Urinary bladder (tissue), 4 donors: ENCODE results near the gene THEMIS2. TPM values are rescaled to one million over a fixed set of nuclear protein-coding genes. Genes with fewer than 3 reads are reported as not detected.
A peak's percentile ranks its signal among the peaks of the same experiment; 100 is the strongest.
"Not testable (repeated sequence)": the region's sequence is repeated elsewhere in the genome, so short reads cannot be mapped to it uniquely, and the experiment has no call there.

ENCODE experiments used
- DNase-seq: peaks from one replicate; pipeline ENCODE4 v3.0.0-alpha.2; 2015; ENCODE audit errors: extremely low spot score
- H3K27ac ChIP-seq: one replicate; pipeline ENCODE4 v1.5.1; 2013; ENCODE audit warnings: low read depth, mild to moderate bottlenecking, moderate library complexity
- H3K36me3 ChIP-seq: one replicate; pipeline ENCODE4 v1.6.1; 2013; ENCODE audit warnings: mild to moderate bottlenecking, moderate library complexity; ENCODE audit not compliant: insufficient read depth
- H3K4me1 ChIP-seq: one replicate; pipeline ENCODE4 v1.6.1; 2013; ENCODE audit warnings: mild to moderate bottlenecking, moderate library complexity; ENCODE audit not compliant: insufficient read depth
- H3K4me3 ChIP-seq: one replicate; pipeline ENCODE4 v1.5.1; 2013; ENCODE audit warnings: low read depth, low read length
- WGBS: extraction: QIAGEN DNeasy Blood & Tissue Kit; methylation state at CpG from one replicate; pipeline ENCODE4 v1.1.7; 2013; 5-methylcytosine and 5-hydroxymethylcytosine counted together
- polyA plus RNA-seq: library from polyadenylated mRNA; stranded (reverse); fragments of 200-250 nt; gene quantifications from one replicate; pipeline ENCODE4 v1.2.3, GENCODE V29; 2013
- total RNA-seq: library from RNA; depleted of rRNA; stranded (reverse); fragments of >200 nt; gene quantifications from one replicate; pipeline ENCODE4 v1.2.3, GENCODE V29; 2014
- donor health status: healthy with polysubstance abuse.
- donor health status: healthy.

The THEMIS2 gene
- total RNA-seq (7.3 TPM), polyA plus RNA-seq (17.6 TPM)

GRCh38 chr1:27872059-27872801, at the start of gene THEMIS2:
Gene THEMIS2 (plus strand): TSS chr1:27872544. CDS start chr1:27872572, 28 bp downstream.
- no peaks in the 10 kb centered on the region for H3K4me1 ChIP-seq
- H3K36me3 ChIP-seq = no peaks in the 10 kb centered on the region
- 9% methylated on average over 53 of the region's 53 CpGs for WGBS
- peak within 1 kb of the TSS; percentile 42 for H3K27ac ChIP-seq
- peak within 1 kb of the TSS; percentile 63 for H3K4me3 ChIP-seq
- no peak for DNase-seq

- WGBS = 94% methylated on average over 4 of the region's 4 CpGs
- no peak overlapping the region for H3K4me3 ChIP-seq
- no peaks in the 10 kb centered on the region for H3K4me1 ChIP-seq
- H3K27ac ChIP-seq = no peak overlapping the region
- H3K36me3 ChIP-seq = peaks cover 2% of the 10 kb centered on the region
- no peak for DNase-seq
Measured at GRCh38 chr1:27823784-27824183, 48.6 kb upstream of the THEMIS2 start.

GRCh38 chr1:27824411-27824810, 47.9 kb upstream of the THEMIS2 start:
- WGBS = 99% methylated on average over 4 of the region's 4 CpGs
- H3K36me3 ChIP-seq = peaks cover 2% of the 10 kb centered on the region
- DNase-seq = no peak
- H3K4me1 ChIP-seq = no peaks in the 10 kb centered on the region
- no peak overlapping the region for H3K4me3 ChIP-seq
- H3K27ac ChIP-seq = no peak overlapping the region

GRCh38 chr1:27829339-27829960, 42.9 kb upstream of the THEMIS2 start:
- not testable (repeated sequence) for H3K27ac ChIP-seq, DNase-seq, H3K4me1 ChIP-seq, H3K36me3 ChIP-seq, H3K4me3 ChIP-seq
- WGBS = 79% methylated on average over 3 of the region's 4 CpGs

- H3K4me1 ChIP-seq = no peaks in the 10 kb centered on the region
- WGBS = under 1% methylated on average over 60 of the region's 60 CpGs
- H3K4me3 ChIP-seq = peak within 1 kb of the TSS; percentile 97
Measured at GRCh38 chr1:27830621-27831440, 41.5 kb upstream of the THEMIS2 start, which contains the start of gene PPP1R8. Gene PPP1R8 (plus strand): TSS chr1:27830782. CDS start chr1:27830836, 54 bp downstream.

GRCh38 chr1:27831568-27832410, 40.6 kb upstream of the THEMIS2 start:
- Histone ChIP-seq H3K4me3 (peak overlapping the region; percentile 97), H3K27ac (no peak overlapping the region), H3K36me3 (peaks cover 2% of the 10 kb centered on the region), H3K4me1 (no peaks in the 10 kb centered on the region)
- no peak for DNase-seq
- 47% methylated on average over 10 of the region's 10 CpGs for WGBS

More at GRCh38 chr1:27830621-27831440, 41.5 kb upstream of the THEMIS2 start, which contains the start of gene PPP1R8:
- H3K27ac ChIP-seq = peak within 1 kb of the TSS; percentile 85
- peaks cover 2% of the 10 kb centered on the region for H3K36me3 ChIP-seq
- peak; percentile 94 for DNase-seq

GRCh38 chr1:27832762-27833161, 39.6 kb upstream of the THEMIS2 start:
- Histone ChIP-seq H3K4me1 (no peaks in the 10 kb centered on the region), H3K36me3 (peaks cover 2% of the 10 kb centered on the region), H3K4me3 (no peak overlapping the region), H3K27ac (no peak overlapping the region)
- DNase-seq = no peak
- 85% methylated on average over 2 of the region's 2 CpGs for WGBS

GRCh38 chr1:27833470-27833869, 38.9 kb upstream of the THEMIS2 start:
- H3K27ac ChIP-seq = no peak overlapping the region
- H3K36me3 ChIP-seq = peaks cover 2% of the 10 kb centered on the region
- no peak for DNase-seq
- no peak overlapping the region for H3K4me3 ChIP-seq
- no peaks in the 10 kb centered on the region for H3K4me1 ChIP-seq
- WGBS = 85% methylated on average over 3 of the region's 3 CpGs

GRCh38 chr1:27835046-27835445, 37.3 kb upstream of the THEMIS2 start:
- no peak for DNase-seq
- H3K36me3 ChIP-seq = peaks cover 2% of the 10 kb centered on the region
- no peak overlapping the region for H3K4me3 ChIP-seq
- H3K27ac ChIP-seq = no peak overlapping the region
- H3K4me1 ChIP-seq = no peaks in the 10 kb centered on the region

GRCh38 chr1:27835501-27835900, 36.8 kb upstream of the THEMIS2 start:
- no peak for DNase-seq
- Histone ChIP-seq H3K4me3 (no peak overlapping the region), H3K4me1 (no peaks in the 10 kb centered on the region), H3K36me3 (peaks cover 2% of the 10 kb centered on the region), H3K27ac (no peak overlapping the region)
- 91% methylated on average over 1 of the region's 1 CpG for WGBS

- DNase-seq = no peak
- no peak overlapping the region for H3K27ac ChIP-seq
- no peak overlapping the region for H3K4me3 ChIP-seq
- H3K36me3 ChIP-seq = peaks cover 5% of the 10 kb centered on the region
- no peaks in the 10 kb centered on the region for H3K4me1 ChIP-seq
- WGBS = 97% methylated on average over 7 of the region's 7 CpGs
Measured at GRCh38 chr1:27849951-27850350, 22.4 kb upstream of the THEMIS2 start.

- Histone ChIP-seq H3K36me3 (peaks cover 2% of the 10 kb centered on the region), H3K4me3 (no peak overlapping the region), H3K4me1 (no peaks in the 10 kb centered on the region), H3K27ac (no peak overlapping the region)
- DNase-seq = no peak
- WGBS = 90% methylated on average over 6 of the region's 6 CpGs
Measured at GRCh38 chr1:27855085-27855484, 17.3 kb upstream of the THEMIS2 start.
